Measurements from ENCODE around the gene COL23A1.

DNA sequence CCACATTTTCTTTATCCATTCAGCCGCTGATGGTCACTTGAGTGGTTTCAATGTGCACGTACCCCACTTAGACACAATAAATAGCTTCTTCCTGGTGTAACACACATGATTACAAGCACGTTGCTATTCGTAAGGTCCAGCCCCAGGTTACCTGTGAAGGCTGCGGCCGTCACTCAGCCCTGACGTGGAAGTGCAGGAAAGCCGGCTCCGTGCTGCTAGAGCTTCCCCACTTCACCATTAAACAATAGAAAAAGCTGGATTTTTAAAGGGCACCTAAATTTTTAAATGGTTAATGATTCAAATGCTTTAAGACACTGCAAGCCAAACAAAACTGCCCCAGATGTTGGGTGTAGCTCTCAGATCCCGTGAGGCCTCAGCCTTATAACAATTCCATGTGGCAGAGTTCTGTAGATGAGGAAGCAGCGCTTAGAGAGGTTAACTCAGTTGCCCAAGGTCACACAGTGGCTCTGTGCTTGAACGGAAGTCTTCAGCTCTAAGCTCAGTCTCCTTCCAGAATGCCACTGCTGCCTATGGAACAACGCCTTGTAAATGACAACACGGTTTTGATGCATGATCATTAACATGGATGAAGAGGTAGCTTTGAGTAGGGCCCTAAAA lies 125.7 kb downstream of the COL23A1 start:
- TF ChIP-seq, protein P1, sequence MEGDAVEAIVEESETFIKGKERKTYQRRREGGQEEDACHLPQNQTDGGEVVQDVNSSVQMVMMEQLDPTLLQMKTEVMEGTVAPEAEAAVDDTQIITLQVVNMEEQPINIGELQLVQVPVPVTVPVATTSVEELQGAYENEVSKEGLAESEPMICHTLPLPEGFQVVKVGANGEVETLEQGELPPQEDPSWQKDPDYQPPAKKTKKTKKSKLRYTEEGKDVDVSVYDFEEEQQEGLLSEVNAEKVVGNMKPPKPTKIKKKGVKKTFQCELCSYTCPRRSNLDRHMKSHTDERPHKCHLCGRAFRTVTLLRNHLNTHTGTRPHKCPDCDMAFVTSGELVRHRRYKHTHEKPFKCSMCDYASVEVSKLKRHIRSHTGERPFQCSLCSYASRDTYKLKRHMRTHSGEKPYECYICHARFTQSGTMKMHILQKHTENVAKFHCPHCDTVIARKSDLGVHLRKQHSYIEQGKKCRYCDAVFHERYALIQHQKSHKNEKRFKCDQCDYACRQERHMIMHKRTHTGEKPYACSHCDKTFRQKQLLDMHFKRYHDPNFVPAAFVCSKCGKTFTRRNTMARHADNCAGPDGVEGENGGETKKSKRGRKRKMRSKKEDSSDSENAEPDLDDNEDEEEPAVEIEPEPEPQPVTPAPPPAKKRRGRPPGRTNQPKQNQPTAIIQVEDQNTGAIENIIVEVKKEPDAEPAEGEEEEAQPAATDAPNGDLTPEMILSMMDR (IDR thresholded peaks at IDR 0.05; ENCODE audit: poor library complexity) = no peak
- no peak for TF ChIP-seq EZH2 (IDR thresholded peaks at IDR 0.05; ENCODE audit: borderline replicate concordance)
- no peak for TF ChIP-seq EZH2phosphoT487 (IDR thresholded peaks at IDR 0.05; ENCODE audit: low read depth, severe bottlenecking, unreplicated experiment)

Measured in hepatocyte (in vitro differentiated cells).